Stimulated activated CD4-positive, alpha-beta T cell treated with anti-CD3 and anti-CD28 coated beads, Interleukin-4, amount 100 ng/mL, for 4 hours (primary cell): ENCODE data around the gene TM4SF1.
"Not testable (repeated sequence)": the region's sequence is repeated elsewhere in the genome, so short reads cannot be mapped to it uniquely, and the experiment has no call there.

Source experiments
- DNase-seq, 2 experiments: peaks; one replicate each; pipeline ENCODE4 v3.0.0-alpha.2; 2020

TM4SF1 gene

GRCh38 chr3:149393345-149394160, 16.1 kb upstream of the TM4SF1 start:
- DNase-seq, result peak in 1 of 2 experiments; percentile 3

- no peak for DNase-seq
Measured at GRCh38 chr3:149391960-149392359, 14.5 kb upstream of the TM4SF1 start.

- no peak for DNase-seq
Measured at GRCh38 chr3:149390772-149391212, 13.3 kb upstream of the TM4SF1 start.

- no peak for DNase-seq
Measured at GRCh38 chr3:149390294-149390693, 12.8 kb upstream of the TM4SF1 start.

GRCh38 chr3:149388531-149389417, 11.3 kb upstream of the TM4SF1 start:
- DNase-seq, result no peak

GRCh38 chr3:149388001-149388440, 10.6 kb upstream of the TM4SF1 start:
- DNase-seq, result no peak

GRCh38 chr3:149386299-149386606, 8.8 kb upstream of the TM4SF1 start:
- DNase-seq, result no peak

- DNase-seq, result no peak
Measured at GRCh38 chr3:149385617-149386298, 8.3 kb upstream of the TM4SF1 start.

GRCh38 chr3:149384911-149385321, 7.5 kb upstream of the TM4SF1 start:
- no peak for DNase-seq

GRCh38 chr3:149384167-149384566, 6.7 kb upstream of the TM4SF1 start:
- DNase-seq, result no peak

- DNase-seq, result no peak
Measured at GRCh38 chr3:149383703-149384102, 6.3 kb upstream of the TM4SF1 start.

GRCh38 chr3:149382518-149382917, 5.1 kb upstream of the TM4SF1 start:
- no peak for DNase-seq

- DNase-seq, result no peak
Measured at GRCh38 chr3:149382101-149382467, 4.6 kb upstream of the TM4SF1 start.

GRCh38 chr3:149381173-149382100, 4.0 kb upstream of the TM4SF1 start:
- DNase-seq, result no peak

- not testable (repeated sequence) for DNase-seq
Measured at GRCh38 chr3:149380220-149380619, 2.8 kb upstream of the TM4SF1 start.

GRCh38 chr3:149378478-149379309, 1.2 kb upstream of the TM4SF1 start:
- no peak for DNase-seq

- DNase-seq, result no peak
Measured at GRCh38 chr3:149376718-149377407, 586 bp downstream of the TM4SF1 start.

- DNase-seq, result no peak
Measured at GRCh38 chr3:149375501-149376196, 1.8 kb downstream of the TM4SF1 start.

GRCh38 chr3:149374793-149375500, 2.5 kb downstream of the TM4SF1 start:
- no peak for DNase-seq
